Ishikawa (cell line): ENCODE results near the gene SKP1.

Experiments used
- EP300 ChIP-seq: IDR thresholded peaks from 2 replicates; pipeline ENCODE4 v1.6.1; 2012; ENCODE audit warnings: borderline replicate concordance
- REST ChIP-seq: IDR thresholded peaks from 2 replicates; pipeline ENCODE4 v1.6.1; 2012; ENCODE audit warnings: low read depth, mild to moderate bottlenecking
- YY1 ChIP-seq: IDR thresholded peaks from 2 replicates; pipeline ENCODE4 v1.6.1; 2012; ENCODE audit warnings: low read depth

DNA sequence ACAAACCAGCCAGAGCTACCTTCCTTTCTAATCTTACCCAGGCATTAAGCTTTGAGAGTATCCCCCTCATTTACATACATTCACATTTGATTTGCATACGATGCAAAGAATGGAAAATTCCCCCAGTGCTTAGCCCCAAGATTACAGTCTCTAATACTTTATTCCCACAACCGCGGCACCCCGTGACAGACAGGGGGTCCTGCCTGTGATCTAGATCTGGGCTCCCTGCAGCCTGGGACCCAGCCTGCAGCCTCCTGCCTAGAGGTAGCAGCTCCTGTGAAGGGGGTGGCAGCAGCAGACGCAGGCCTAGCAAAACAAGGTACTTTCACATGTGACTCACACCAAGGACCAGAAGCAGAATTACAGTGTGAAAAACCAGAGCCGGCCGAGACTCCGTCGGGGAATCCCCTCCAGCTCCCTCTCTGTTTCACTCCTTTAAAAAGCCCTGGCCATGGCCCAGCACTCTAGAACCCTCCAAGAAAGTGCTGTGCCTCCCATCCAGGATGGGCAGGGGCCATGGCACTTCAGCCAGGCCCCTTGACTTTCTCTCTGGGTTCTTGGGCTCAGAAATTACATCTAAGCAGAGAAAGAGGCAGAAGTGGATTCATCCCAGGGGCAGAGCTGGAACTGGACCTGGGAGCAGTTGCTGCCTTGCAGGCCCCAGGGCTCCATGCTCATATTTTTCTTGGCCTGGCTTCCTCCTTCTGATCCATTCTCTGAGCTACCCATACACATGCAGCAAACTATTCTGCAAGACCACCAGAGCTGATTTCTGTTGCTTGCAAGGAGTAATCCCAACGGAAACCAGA is 76.3 kb downstream of the SKP1 start:
- TF ChIP-seq EP300 (no peak), REST (no peak), YY1 (no peak)
